Measurements from ENCODE around the gene ZNF474.
"Not testable (repeated sequence)": the region's sequence is repeated elsewhere in the genome, so short reads cannot be mapped to it uniquely, and the experiment has no call there.

The ZNF474 gene

DNA sequence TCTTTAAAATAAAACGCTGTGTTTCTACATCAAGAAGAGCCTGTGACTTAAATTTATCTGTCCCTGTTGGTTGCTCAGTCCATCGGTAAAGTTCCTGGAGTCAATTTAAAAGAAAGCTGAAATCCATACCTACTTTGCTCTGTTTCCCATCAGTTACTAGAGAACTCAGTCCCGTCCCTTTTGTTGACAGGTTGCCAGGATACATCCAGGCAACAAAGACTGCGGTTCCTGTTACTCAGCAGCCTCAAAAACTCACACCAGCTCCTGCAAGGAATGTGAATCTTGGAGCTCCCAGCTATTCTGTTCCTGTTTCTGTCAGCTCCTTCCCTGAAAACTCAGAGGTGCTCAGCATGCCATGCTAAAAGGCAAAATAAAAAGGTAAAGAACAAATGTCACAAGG is at the start of gene ZNF474:
ZNF474 (plus strand) TSS at position 241 of the 400 bp plus-strand sequence. CDS start 22,445 bp downstream, outside the sequence.
- peak; percentile 97 for DNase-seq (ENCODE audit: low read depth)

DNA sequence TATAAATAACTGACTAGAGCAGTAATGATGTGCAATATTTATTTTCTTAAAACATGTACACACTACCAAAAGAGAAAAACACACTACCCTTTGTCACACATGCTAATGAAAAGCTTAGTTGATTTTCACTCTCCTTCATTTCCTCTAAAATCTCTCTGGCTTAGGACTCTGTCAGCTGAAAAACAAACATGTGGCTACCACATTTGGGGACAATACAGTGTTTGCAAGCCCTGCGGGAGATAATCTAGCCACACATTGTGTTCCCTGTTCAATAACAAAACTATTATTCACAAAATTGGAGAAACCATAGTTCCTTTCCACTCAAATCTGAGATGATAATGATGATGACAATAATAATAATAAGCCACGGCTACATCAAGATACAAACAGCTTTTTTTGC is 47.8 kb upstream of the ZNF474 start:
- no peak for DNase-seq (ENCODE audit: low read depth)

DNA sequence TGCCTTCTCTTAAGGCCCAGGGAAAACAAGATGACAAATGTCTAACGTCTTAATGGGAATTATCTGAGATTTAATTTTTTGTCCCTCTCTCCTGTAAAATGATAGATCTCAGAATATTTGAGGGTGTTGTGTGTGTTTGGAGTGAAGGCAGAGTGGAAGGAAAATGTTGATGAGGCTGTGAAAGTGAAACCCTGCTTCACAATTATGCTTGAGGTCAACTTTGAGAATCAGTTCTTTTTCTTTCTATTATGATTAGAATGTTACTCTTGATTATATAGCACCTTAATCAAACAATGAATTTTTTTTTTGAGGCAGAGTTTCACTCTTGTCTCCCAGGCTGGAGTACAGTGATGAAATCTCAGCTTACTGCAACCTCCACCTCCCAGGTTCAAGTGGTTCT is 45.8 kb upstream of the ZNF474 start:
- no peak for DNase-seq (ENCODE audit: low read depth)

DNA sequence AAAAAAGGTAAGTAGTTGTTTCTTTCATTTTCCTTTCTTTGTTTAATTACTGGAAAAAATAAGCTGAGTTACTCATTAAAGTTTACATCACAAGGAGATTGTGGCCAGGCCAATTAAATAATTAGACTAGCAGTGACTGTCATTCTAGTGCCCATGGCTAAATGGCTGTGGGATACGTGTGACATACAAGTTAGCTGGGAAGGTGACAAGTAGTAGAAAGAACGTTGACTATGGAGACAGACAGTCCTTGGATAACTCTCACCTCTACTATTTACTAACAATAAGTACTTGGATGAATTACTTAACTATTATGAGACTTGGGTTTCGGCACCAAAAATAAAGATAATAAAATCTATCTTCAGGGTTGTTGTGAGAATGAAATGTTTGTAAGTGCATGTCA is 44.3 kb upstream of the ZNF474 start:
- no peak for DNase-seq (ENCODE audit: low read depth)

DNA sequence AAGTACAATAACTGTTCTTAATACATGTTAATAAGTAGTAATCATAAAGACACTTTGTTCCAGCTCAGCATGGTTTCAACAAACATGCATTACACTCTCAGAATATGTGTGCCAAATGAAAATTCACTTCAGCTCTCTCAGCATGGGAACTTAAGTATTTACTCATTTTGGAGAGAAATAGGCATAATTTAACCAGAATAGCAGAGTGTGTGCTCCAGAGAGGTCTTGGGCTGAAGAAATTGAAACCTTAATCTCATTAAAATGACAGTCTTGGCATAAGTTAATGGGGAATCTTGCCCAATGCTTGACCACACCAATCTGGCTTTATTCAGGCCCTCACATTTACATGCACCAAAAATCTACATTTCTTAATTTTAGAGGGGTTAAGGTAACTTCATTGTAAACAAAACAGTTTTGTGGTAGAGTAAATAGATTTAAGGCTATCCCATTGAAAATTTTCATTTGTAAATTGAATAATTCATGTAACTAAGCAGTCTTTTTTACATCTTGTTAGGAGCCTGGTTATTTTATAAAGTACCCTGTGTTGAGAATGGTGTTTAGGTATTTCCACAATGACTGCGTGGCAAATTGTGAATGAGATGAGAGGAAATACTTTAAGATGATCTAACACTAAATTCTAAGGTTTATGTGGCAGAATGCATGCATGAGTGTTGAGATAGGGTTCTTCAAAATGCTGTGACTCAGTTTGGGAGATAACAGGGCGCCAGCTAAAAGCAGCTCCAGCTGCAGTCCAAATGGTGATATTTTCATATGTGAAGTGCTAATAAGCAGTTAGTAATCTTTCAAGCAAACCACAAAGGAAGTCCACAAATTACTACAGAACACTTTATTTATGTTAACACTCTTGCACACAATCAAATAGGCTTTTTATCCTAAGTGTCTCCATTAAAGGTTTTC is 40.0 kb upstream of the ZNF474 start:
- DNase-seq (ENCODE audit: low read depth) = peak; percentile 84

DNA sequence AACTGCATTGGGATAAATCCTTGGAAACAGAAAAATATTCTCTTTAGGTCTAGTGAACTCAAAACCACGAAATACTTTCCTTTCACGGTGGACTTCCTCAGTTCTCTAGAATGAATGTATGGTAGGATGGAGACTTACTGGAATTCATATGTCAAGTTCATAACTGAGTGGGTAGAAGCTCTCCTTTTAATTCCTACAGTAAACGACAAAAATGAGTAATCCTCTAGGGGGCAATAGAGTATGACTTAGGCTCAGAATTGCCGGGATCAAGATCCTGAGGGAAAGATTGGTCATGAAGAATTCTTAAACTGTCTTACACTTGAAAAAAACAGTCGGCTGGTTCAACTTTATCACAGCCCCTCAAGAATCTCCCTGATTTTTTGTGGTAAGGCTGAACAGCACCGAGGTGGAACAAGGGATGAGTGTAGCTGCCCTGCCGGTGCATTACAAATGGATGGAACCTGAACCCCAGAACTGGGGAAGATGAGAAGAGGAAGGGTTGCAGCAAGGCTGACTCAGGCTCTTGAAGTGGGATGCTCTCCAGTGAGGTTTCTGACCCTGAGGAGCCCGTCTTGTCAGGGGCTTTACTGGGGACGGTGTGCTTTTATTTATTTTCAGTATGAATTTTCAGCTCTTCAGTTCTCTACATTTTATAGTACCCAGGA is 37.3 kb upstream of the ZNF474 start:
- peak; percentile 77 for DNase-seq (ENCODE audit: low read depth)

DNA sequence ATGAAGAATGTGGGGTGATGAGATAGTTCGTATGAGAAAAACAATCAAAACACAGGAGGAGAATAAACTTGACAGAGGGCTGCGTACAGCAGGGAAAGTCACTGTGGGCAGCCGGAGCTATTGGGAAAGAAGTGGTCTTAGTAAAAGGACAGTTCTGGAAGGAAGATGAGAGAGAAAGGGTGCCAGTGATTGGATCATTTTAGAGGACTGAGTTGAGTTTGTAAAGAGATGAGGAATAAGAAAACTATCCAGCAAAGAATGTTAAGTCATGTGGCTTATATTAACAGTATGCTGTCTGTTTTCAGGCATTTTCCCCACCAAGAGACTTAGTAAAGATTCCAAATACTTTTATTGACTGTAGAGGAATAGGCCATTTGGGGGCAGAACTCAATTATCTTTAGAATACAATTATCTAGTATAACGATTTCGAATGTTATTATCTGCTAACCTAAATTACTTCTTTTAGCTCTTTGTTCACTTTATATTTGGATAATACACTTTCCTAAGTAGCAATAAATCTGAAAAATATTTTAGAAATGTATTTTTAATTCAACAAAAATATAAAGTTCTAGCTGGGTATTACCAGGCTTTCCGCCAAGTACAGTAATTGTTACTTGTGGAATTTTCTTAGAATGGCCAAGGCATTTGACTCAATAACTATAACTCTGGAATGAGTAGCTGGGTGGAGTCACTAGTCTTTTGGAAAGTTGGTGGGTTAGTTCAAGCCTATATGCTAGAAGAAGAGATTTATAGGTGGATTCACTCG is 35.7 kb upstream of the ZNF474 start:
- peak; percentile 83 for DNase-seq (ENCODE audit: low read depth)

DNA sequence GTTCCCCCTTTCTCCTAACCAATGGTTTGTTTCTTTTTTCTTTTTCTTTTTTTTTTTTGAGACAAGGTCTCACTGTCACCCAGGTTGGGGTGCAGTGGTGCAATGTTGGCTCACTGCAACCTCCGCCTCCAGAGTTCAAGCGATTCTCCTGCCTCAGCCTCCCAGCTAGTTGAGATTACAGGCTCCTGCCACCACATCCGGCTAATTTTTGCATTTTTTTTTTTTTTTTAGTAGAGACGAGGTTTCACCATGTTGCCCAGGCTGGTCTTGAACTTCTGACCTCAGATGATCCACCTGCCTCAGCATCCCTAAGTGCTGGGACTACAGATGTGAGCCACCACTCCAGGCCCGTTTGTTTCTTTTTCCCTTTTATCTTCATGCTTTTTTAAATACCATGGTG is 35.1 kb upstream of the ZNF474 start:
- DNase-seq (ENCODE audit: low read depth) = not testable (repeated sequence)

DNA sequence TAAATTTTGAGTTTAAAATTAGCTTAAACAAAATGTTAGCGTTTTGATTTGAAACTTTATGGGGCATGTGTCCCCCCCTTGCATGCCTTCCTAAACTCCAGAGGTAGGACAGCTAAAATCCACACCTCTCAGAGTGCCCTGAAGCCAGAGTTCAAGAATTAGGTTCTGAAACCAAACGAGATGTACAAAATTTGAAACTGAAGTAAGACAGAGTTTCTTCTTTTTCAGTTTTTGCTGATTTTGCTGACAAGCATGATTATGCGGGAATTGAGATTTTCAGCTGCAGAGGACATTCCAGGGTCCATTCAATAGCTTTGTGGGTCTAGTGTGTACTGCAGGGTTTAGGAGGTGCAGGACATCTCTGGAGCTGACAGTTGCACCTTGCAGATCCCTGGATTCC is 34.2 kb upstream of the ZNF474 start:
- no peak for DNase-seq (ENCODE audit: low read depth)

DNA sequence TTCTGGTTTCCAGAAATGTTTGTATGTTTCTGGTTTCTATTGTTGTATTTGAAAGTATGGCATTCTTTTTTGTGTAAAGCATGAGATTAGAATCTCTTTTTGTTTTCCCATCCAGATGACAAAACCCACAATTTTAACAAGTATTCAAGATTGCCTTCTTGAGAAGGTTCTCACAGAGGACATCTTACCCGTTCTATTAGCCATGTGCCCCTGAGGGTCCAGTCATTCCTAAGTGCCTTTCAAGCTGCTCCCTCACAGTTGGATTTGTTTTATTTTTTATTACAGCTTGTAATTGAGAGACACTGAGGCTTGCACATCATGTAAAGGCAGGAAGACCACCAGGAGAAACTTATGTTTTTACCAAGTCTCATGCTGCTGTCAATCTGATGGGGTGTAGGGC is 32.0 kb upstream of the ZNF474 start:
- no peak for DNase-seq (ENCODE audit: low read depth)

DNA sequence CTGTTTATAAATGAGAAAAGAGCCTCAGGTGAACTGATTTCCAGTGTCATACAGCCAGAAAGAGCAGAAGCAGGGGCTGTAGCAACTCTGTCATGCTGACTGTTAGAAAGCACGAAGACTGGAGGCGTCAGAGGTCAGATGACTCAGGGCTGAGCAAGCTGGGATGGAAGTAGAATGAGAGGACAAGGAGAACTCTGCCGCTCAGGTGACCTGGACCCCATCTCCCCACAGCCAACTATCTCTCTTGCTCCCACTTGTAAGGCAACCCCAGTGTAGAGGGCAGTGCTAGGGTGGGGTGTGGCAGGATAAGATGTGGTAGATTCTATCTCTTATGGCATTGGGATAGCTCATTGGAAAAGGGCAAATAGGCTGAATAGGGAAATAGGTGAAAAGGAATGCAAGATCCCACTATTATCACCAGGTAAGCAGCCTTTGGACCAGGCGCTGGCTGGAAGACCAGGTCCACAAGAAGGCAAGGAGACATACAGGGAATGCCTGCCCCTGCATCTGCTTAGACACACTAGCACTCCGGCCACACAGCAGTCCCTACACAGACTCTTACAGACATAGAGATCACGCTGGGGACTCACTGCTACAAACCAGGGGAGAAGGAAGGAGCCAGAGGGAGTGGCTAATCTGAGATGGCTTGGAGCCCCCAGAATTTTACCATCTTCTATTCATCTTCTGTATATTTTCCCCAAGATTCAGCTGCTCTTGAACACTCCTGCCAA is 30.1 kb upstream of the ZNF474 start:
- peak; percentile 94 for DNase-seq (ENCODE audit: low read depth)

DNA sequence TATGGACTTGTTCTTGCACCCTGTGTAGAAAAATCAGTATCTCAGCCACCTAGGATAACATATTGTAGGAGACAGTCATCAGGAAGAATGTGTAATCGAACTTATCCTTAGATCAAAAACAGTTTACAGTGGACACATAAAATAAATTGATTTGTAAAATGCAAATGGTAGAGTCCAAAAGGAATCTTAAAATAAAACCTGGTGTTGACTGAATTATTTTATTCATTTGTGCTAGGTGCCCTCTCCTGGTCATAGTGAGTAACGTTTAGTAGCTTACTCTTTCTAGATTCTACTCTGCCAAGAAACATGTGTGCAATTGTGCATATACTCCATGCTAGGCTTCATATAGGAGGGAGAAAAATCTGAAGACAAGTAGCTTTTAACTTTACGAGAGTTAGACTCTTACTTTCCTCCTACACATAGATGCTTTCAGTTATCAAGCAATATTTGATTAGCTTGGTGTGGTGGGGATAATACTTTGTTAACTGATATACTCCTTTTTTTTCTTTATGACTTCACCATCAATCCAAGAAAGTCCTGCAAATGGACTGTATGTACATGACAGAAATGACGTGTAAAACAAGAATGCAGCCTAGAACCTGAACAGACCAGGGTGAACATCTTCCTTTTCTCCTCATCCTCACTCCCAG is 27.6 kb upstream of the ZNF474 start:
- peak; percentile 84 for DNase-seq (ENCODE audit: low read depth)

DNA sequence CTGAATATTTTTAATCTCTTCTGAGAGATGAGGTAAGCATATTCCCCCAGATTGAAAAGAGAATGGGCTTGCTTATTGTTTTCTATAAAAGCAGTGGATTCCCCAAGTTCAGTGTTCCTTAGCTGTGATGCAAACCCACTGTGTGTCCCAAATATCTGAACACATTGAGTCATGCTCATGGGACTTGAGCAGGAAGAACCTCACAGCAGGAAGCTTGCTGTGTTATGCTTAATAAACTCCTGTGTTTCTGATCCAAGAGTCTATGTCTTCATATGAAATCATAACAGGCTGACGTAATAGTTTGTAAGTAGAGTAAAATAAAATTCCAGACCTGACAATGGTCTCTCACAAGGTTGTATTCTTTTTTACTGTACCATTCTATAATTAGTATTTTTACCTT is 26.5 kb upstream of the ZNF474 start:
- DNase-seq (ENCODE audit: low read depth) = peak; percentile 78

DNA sequence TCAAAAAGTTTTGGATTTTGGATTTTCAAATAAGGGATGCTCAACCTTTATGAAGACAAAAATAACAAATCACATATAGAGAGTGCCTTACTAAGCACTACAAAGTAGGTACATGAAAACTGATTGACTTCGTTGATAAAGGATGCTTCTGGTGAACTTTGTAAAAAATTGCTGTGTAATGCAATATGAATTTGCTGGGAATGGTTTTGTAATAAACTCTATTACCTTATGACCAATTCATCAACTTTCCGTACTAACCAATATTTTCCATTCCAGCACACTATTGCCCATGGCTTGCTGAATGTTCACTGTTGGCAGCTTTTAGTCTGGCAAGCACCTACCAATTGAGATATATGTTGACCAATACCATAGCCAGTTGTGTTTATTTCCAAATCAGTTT is 23.4 kb upstream of the ZNF474 start:
- no peak for DNase-seq (ENCODE audit: low read depth)

DNA sequence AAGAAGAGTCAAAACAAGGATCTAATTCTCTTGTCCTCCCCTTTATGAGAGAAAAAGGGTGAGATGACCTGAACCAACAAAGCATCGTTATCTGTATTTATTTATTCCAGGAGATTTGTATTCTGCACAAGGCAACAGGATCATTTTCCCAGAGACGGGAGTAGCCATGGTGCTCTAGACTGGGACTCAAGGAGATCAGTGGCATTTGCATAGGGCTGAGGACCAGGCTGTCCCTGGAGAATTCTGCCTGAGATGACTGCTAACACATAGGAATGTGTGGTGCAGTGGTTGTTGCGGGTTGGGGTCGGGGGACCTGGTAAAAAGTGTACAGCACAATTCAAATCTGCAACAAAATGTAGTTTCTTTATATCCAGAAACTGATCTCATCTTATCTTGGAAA is 22.3 kb upstream of the ZNF474 start:
- DNase-seq (ENCODE audit: low read depth) = no peak

DNA sequence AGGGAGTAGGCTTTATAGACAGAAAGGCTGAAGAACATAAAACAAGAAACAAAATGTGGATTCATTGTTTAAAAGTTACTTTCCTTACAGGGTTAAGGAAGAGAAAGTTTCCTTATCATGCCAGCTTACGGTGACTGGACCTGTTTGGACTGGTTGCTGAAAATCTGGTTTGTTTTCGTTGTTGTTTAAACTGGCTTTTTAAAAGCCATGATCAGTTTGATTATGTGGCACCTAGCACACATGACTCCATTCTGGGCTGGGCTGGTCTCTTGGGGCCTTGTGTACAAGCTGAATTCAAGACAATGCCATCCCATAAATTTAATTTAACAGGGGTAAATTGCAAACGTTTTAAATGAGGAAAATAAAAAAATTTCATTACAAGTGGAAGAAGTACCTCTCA is 18.4 kb upstream of the ZNF474 start:
- no peak for DNase-seq (ENCODE audit: low read depth)

DNA sequence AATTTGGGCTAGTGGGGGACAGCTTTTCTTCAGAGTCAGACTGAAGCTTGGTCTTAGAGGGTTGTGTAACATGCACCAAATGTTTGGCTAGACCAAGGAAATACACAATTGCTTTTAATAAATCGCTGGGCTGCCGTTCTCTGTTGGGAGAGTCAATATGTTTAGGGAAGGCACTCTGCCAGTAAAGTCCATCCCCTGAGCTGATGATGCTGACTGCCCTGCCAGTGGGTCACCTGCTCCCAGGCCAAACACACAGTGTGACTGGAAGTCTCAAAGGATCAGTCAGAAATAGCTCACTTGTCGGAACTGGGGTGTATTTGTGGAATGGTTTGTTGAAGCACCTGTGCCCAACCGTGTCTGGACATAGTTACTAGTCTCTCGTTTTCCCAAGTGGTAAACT is 17.9 kb upstream of the ZNF474 start:
- no peak for DNase-seq (ENCODE audit: low read depth)

DNA sequence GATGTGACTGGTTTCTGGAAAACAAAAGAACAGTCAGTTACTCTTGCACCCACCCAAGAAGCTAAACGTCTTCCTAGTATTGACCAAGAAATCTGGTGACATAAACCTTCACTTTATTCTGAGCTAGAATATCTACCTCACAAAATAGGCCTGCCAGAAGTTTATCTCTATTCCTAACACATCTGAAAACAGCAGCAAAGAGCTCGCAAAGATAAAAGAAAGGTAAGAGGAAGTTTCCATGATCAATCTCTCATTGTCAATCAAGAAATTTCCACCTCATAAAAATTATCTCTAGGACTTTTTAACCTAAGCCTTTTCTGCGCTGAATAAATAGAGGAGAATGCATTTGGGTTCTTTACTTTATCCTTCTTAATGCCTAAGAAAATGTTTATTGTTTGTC is 17.3 kb upstream of the ZNF474 start:
- DNase-seq (ENCODE audit: low read depth) = no peak

DNA sequence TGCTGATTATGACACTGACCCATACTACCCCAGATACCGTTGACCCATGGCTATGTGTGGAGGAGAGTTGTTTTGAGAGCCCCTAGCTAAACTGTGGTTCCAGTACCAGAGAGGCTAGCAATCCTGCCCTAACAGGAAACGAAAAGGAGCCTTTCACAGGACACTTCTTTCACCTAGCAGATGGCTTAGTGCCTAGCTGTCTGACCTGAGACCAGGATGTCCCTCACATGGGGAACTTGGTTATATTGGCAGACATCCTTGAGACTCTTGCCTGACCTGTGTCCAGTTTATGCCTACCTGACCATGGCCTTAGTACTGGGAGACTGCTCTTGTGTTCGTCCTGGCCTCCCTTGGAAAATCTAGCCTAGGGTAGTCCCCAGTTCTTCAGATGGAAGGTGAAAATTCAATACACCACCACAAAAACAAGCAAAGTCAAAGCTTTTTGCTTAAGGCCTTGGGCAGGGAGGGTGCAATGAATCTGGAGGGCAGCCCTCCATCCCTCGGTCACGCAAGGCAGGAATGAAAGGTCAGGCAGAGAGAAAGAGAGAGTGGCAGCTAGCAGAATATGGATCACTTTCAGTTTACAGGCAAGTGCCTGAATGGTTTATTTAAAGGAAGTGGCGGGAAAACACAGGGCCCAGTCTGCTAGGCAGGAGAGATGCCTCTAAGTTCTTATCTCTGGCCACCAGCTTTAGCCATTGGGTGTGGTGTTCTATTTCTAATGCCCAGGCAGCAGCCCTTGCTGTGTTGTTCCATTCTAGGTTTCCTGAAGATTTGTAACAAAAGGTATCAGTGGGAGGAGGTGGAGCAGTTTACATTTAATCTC is 16.4 kb upstream of the ZNF474 start:
- DNase-seq (ENCODE audit: low read depth) = no peak

DNA sequence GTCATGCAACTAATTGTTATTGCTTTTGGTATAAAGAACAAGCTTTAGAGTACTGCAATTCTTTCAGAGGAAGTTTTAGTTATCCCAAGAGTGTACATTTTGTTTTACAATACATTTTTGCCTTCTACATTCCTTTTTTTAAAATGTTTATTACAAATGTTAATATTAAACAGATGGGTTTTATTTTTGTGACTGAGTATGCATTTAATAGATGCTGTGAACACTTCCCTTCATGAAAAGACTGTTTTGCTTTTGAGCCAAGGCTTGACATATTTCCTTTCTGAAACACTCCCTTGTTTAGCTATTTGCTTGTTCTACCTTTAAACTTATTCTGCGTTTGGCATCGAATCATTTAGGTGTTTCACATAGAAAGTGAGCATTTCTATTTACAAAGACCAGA is 14.8 kb upstream of the ZNF474 start:
- DNase-seq (ENCODE audit: low read depth) = no peak
